AG04450 (cell line): ENCODE measurements around the gene KRTAP5-7. TPM values are rescaled to one million over a fixed set of nuclear protein-coding genes. Genes with fewer than 3 reads are reported as not detected.
"Not testable (repeated sequence)": the region's sequence is repeated elsewhere in the genome, so short reads cannot be mapped to it uniquely, and the experiment has no call there.

Experiments used
- CTCF ChIA-PET: fragments of 300-600, 350-600 bp; formaldehyde crosslinking; extraction: SDS; loops from one replicate; lab custom pipeline; 2022; ENCODE audit warnings: antibody characterized with exemption, inconsistent platforms; lab: Charles Lee
- POLR2A ChIA-PET: fragments of 350-600 bp; formaldehyde crosslinking; extraction: SDS; loops from one replicate; lab custom pipeline; 2021; ENCODE audit warnings: antibody characterized with exemption, inconsistent platforms; lab: Yijun Ruan, JAX
- DNase-seq: peaks from one replicate; pipeline ENCODE4 v3.0.0-alpha.2; 2011; ENCODE audit warnings: low read depth, low spot score
- H3K27ac ChIP-seq: one replicate; pipeline ENCODE4 v1.5.1; 2012; ENCODE audit warnings: low read depth, low read length, control low read depth
- H3K27me3 ChIP-seq: one replicate; pipeline ENCODE4 v1.6.0; 2012; ENCODE audit warnings: low read length; ENCODE audit not compliant: control insufficient read depth, insufficient read depth
- H3K4me3 ChIP-seq: 2 replicates; pipeline ENCODE4 v1.5.1; 2011; ENCODE audit warnings: mild to moderate bottlenecking, low read depth, low read length, control low read depth
- H3K9me3 ChIP-seq: 2 replicates; pipeline ENCODE4 v1.5.1; 2012; ENCODE audit warnings: low read length; ENCODE audit not compliant: control insufficient read depth, insufficient read depth
- polyA plus RNA-seq: library from polyadenylated mRNA; depleted of rRNA; stranded (reverse); fragments of >200 nt; gene quantifications from 2 replicates; pipeline ENCODE4 v1.2.3, GENCODE V29; 2011
- TF ChIP-seq, protein P1 (sequence below): IDR thresholded peaks from 2 replicates; pipeline ENCODE4 v1.5.1; 2011; ENCODE audit warnings: low read depth, low read length, control low read depth, inconsistent platforms

KRTAP5-7 gene
- polyA plus RNA-seq, 1 experiment, result not detected

DNA sequence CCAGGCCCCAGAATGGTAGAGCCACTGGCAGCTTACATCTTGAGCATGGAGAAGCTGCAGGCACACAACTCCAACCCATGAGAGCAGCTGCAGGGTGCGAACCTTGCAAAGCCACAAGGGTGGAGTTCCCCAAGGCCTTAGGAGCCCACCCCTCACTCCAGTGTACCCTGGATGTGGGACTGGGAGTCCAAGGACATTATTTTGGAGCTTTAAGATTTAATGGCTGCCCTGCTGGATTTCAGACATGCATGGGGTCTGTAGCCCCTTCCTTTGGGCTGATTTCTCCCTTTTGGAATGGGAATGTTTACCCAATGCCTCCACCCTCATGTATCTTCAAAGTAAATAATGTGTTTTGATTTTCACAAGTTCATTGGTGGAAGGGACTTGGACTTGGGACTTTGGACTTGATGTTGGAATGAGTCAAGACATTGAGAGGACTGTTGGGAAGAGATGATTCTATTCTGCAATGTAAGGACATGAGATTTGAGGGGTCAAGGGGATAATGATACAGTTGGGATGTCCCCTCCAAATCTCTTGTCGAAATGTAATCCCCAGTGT, 1.1 kb upstream of the KRTAP5-7 start:
- DNase-seq, result no peak
- TF ChIP-seq, protein P1, sequence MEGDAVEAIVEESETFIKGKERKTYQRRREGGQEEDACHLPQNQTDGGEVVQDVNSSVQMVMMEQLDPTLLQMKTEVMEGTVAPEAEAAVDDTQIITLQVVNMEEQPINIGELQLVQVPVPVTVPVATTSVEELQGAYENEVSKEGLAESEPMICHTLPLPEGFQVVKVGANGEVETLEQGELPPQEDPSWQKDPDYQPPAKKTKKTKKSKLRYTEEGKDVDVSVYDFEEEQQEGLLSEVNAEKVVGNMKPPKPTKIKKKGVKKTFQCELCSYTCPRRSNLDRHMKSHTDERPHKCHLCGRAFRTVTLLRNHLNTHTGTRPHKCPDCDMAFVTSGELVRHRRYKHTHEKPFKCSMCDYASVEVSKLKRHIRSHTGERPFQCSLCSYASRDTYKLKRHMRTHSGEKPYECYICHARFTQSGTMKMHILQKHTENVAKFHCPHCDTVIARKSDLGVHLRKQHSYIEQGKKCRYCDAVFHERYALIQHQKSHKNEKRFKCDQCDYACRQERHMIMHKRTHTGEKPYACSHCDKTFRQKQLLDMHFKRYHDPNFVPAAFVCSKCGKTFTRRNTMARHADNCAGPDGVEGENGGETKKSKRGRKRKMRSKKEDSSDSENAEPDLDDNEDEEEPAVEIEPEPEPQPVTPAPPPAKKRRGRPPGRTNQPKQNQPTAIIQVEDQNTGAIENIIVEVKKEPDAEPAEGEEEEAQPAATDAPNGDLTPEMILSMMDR, result no peak
- no peak overlapping the region for H3K4me3 ChIP-seq
- ChIA-PET CTCF (no interaction called here), POLR2A (no interaction called here)
- H3K9me3 ChIP-seq, result no peaks in the 10 kb centered on the region
- no peak overlapping the region for H3K27ac ChIP-seq
- no peaks in the 10 kb centered on the region for H3K27me3 ChIP-seq

DNA sequence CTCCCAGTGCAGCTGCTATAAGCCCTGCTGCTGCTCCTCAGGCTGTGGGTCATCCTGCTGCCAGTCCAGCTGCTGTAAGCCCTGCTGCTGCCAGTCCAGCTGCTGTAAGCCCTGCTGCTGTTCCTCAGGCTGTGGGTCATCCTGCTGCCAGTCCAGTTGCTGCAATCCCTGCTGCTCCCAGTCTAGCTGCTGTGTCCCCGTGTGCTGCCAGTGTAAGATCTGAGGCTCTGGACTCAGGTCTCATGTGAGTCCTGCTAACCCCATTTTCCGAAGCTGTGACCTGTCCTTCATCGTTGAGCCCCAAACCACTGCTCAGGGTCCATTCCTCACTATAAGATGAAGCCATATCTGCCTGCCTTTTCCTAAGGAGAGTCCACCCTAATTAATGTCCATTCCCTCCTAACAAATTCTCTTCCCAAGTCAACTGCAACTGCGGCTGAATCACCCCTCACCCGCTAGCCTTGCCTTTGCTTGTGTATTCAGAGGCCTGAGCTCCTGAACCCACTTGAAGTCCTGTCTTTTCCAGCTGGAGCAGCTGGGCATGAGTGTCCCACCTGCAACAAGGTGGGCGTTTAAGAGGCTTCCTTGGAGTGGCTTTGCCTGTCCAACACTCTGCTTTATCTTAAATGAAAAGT, 626 bp downstream of the KRTAP5-7 start:
- Histone ChIP-seq H3K4me3 (no peak overlapping the region), H3K27me3 (no peaks in the 10 kb centered on the region), H3K9me3 (no peaks in the 10 kb centered on the region), H3K27ac (no peak overlapping the region)
- ChIA-PET CTCF (no interaction called here), POLR2A (no interaction called here)
- DNase-seq, result no peak
- TF ChIP-seq, protein P1, result no peak

DNA sequence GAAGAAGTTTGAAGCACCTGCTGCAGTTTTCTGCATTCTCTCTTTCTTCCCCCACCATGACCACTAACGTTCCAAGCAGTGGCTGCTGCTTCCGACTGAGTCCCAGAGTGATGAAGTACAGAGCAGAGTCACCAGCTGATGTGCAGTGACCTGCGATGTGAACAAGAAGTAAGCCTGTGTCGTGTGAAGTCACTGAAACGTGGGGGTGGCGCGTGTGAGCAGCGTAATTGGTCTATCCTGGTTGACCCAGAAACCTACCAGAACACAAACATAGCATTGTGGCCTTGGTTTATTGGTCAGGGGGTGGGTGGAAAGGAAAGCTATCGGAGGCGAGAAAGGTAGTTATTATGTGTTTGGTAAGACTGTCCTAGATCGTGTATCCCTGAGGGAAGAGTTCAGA, 3.5 kb downstream of the KRTAP5-7 start:
- TF ChIP-seq, protein P1, result no peak
- no peak overlapping the region for H3K4me3 ChIP-seq
- H3K9me3 ChIP-seq, result no peaks in the 10 kb centered on the region
- H3K27me3 ChIP-seq, result no peaks in the 10 kb centered on the region
- H3K27ac ChIP-seq, result no peak overlapping the region
- no peak for DNase-seq
- CTCF ChIA-PET, result no interaction called here
- POLR2A ChIA-PET, result no interaction called here

DNA sequence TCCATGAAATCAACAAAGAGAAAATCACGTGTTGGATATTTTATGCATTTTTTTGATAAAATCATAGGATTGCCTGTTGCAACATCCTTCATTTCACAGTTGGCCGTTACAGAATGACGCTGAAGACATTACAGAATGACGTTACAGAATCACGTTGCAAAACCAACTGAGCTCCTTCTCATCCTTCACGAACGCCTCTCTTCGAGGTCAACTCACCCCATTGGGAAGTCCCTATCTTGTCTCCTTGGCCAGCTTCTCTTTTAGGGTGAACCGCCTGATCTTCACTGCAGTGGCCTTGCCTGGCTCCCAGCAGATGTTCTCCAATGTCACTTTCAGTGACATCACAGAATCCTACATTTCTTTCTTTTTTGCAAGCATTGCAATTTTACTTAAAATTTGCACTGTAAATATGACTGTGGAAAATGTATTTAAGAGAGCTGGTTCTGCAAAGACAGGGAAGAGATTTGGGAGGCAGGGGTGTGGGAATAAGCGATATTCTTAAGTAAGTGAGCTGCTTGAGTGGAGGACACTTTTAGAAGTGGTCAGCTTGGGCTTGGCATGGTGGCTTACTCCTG, 5.1 kb downstream of the KRTAP5-7 start:
- DNase-seq, result no peak
- Histone ChIP-seq H3K9me3 (no peaks in the 10 kb centered on the region), H3K4me3 (no peak overlapping the region), H3K27me3 (peaks cover 2% of the 10 kb centered on the region), H3K27ac (no peak overlapping the region)
- ChIA-PET CTCF (interaction anchor here (1.2 kb wide), 1 partner anchor 48 kb away, joined by 4 read pairs; no protein-coding TSS in a partner anchor), POLR2A (no interaction called here)
- TF ChIP-seq, protein P1, result no peak

DNA sequence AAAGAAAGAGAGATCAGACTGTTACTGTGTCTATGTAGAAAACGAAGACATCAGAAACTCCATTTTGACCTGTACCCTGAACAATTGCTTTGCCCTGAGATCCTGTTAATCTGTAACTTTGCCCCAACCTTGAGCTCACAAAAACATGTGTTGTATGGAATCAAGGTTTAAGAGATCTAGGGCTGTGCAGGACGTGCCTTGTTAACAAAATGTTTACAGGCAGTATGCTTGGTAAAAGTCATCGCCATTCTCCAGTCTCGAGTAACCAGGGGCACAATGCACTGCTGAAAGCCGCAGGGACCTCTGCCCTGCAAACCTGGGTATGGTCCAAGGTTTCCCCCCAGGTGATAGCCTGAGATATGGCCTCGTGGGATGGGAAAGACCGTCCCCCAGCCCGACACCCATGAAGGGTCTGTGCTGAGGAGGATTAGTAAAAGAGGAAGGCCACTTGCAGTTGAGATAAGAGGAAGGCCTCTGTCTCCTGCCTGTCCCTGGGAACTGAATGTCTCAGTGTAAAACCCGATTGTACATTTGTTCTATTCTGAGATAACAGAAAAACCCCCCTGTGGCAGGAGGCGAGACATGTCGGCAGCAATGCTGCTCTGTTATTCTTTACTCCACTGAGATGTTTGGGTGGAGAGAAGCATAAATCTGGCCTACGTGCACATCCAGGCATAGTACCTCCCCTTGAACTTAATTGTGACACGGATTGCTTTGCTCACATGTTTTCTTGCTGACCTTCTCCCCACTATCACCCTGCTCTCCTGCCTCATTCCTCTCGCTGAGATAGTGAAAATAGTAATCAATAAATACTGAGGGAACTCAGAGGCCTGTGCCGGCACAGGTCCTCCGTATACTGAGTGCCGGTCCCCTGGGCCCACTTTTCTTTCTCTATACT, 7.9 kb downstream of the KRTAP5-7 start:
- H3K27me3 ChIP-seq, H3K9me3 ChIP-seq, H3K27ac ChIP-seq, DNase-seq, POLR2A ChIA-PET, H3K4me3 ChIP-seq, CTCF ChIA-PET: not testable (repeated sequence)
